NCI-H446 (cell line): Measurements from ENCODE around the gene ZNF746.
A peak's percentile ranks its signal among the peaks of the same experiment; 100 is the strongest.
"Not testable (repeated sequence)": the region's sequence is repeated elsewhere in the genome, so short reads cannot be mapped to it uniquely, and the experiment has no call there.

Source experiments
- DNase-seq, 2 experiments: peaks; one replicate each; lab custom pipeline; 2025; lab: John Stamatoyannopoulos, UW

The ZNF746 gene

GRCh38 chr7:149497467-149498261 is at the start of gene ZNF746:
TSS of gene ZNF746 (minus strand) at chr7:149497809. CDS start at chr7:149497536, 273 bp downstream.
- peak; percentile 47 to 87 for DNase-seq

- no peak for DNase-seq
Measured at GRCh38 chr7:149547126-149547525, 49.5 kb upstream of the ZNF746 start.

GRCh38 chr7:149546331-149546730 is 48.7 kb upstream of the ZNF746 start:
- DNase-seq = no peak

- DNase-seq = no peak
Measured at GRCh38 chr7:149544028-149544427, 46.4 kb upstream of the ZNF746 start.

GRCh38 chr7:149532654-149533053 is 35.0 kb upstream of the ZNF746 start:
- no peak for DNase-seq

- no peak for DNase-seq
Measured at GRCh38 chr7:149529136-149529718, 31.6 kb upstream of the ZNF746 start.

GRCh38 chr7:149527414-149527813 is 29.8 kb upstream of the ZNF746 start:
- no peak for DNase-seq

- no peak for DNase-seq
Measured at GRCh38 chr7:149525280-149525679, 27.7 kb upstream of the ZNF746 start.

- DNase-seq = no peak
Measured at GRCh38 chr7:149524394-149524793, 26.8 kb upstream of the ZNF746 start.

- DNase-seq = no peak
Measured at GRCh38 chr7:149510248-149510647, 12.6 kb upstream of the ZNF746 start.

GRCh38 chr7:149509774-149510173 is 12.2 kb upstream of the ZNF746 start:
- DNase-seq = no peak

GRCh38 chr7:149505551-149505950 is 7.9 kb upstream of the ZNF746 start:
- no peak for DNase-seq

- DNase-seq = no peak
Measured at GRCh38 chr7:149501651-149502050, 4.0 kb upstream of the ZNF746 start.

GRCh38 chr7:149500910-149501309 is 3.3 kb upstream of the ZNF746 start:
- no peak for DNase-seq

- DNase-seq = no peak
Measured at GRCh38 chr7:149500201-149500600, 2.6 kb upstream of the ZNF746 start.

GRCh38 chr7:149498811-149499210 is 1.2 kb upstream of the ZNF746 start:
- DNase-seq = no peak

- no peak for DNase-seq
Measured at GRCh38 chr7:149496642-149497391, 792 bp downstream of the ZNF746 start.

GRCh38 chr7:149495785-149496641 is 1.6 kb downstream of the ZNF746 start:
- peak in 1 of 2 experiments; percentile 35 for DNase-seq

- no peak for DNase-seq
Measured at GRCh38 chr7:149494738-149495368, 2.8 kb downstream of the ZNF746 start.

GRCh38 chr7:149493975-149494374 is 3.6 kb downstream of the ZNF746 start:
- DNase-seq = not testable (repeated sequence)

- DNase-seq = no peak
Measured at GRCh38 chr7:149493366-149493765, 4.2 kb downstream of the ZNF746 start.
